HUES6 (cell line): ENCODE measurements around the gene FMNL2.

Experiments
- H3K27ac ChIP-seq: 2 replicates; pipeline ENCODE4 v1.7.0; 2013; ENCODE audit warnings: low read depth, mild to moderate bottlenecking, low read length, inconsistent platforms
- H3K27me3 ChIP-seq: 2 replicates; pipeline ENCODE4 v1.6.1; 2013; ENCODE audit warnings: low read length; ENCODE audit not compliant: control insufficient read depth, insufficient read depth
- H3K36me3 ChIP-seq: 2 replicates; pipeline ENCODE4 v1.6.1; 2013; ENCODE audit warnings: low read length; ENCODE audit not compliant: control insufficient read depth, insufficient read depth
- H3K4me1 ChIP-seq: 2 replicates; pipeline ENCODE4 v1.6.1; 2013; ENCODE audit warnings: low read length; ENCODE audit not compliant: control insufficient read depth, insufficient read depth
- H3K4me3 ChIP-seq: 2 replicates; pipeline ENCODE4 v1.5.1; 2013; ENCODE audit warnings: low read depth, low read length
- H3K9ac ChIP-seq: one replicate; pipeline ENCODE4 v1.6.1; 2013; ENCODE audit warnings: mild to moderate bottlenecking, low read length
- H3K9me3 ChIP-seq: 2 replicates; pipeline ENCODE4 v1.6.1; 2013; ENCODE audit warnings: low read depth, low read length; ENCODE audit not compliant: control insufficient read depth, insufficient read depth

FMNL2 gene

DNA sequence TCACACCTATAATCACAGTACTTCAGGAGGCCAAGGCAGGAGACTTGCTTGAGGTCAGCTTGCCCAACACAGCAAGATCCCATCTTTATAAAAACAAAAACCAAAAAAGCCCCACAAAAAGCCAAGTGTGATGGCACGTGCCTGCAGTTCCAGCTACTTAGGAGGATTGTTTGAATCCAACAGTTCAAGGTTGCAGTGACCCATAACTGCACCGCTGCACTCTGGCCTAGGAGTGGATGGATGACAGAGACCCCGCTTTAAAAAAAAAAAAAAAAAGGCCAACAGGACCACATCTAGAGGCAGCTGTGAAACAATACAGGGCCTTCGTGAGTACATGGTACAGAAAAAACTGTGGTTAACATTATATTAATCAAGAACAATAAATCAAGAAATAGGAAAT lies 326.1 kb downstream of the FMNL2 start:
- Histone ChIP-seq H3K9me3 (no peaks in the 10 kb centered on the region), H3K4me3 (no peak overlapping the region), H3K36me3 (peaks cover 97% of the 10 kb centered on the region)

DNA sequence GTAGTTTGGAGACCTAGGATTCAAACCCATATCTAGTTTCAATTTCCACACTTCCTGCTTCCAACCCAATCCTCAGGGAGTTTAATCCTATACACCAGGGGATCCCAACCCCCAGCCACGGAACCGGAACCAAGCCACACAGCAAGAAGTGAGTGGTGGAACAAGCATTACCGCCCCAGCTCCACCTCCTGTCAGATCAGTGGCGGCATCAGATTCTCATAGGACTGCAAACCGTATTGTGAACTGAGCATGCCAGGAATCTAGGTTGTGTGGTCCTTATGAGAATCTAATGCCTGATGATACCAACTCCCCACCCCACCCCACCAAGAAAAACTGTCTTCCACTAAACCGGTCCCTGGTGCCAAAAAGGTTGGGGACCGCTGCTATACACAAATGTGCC lies 329.8 kb downstream of the FMNL2 start:
- H3K27me3 ChIP-seq = no peaks in the 10 kb centered on the region
- no peak overlapping the region for H3K9ac ChIP-seq
- H3K9me3 ChIP-seq = no peaks in the 10 kb centered on the region
- H3K4me3 ChIP-seq = no peak overlapping the region
- peaks cover 98% of the 10 kb centered on the region for H3K36me3 ChIP-seq
- no peak overlapping the region for H3K27ac ChIP-seq
- no peaks in the 10 kb centered on the region for H3K4me1 ChIP-seq

More for the DNA sequence above, 326.1 kb downstream of the FMNL2 start:
- Histone ChIP-seq H3K4me1 (no peaks in the 10 kb centered on the region), H3K9ac (no peak overlapping the region), H3K27ac (no peak overlapping the region), H3K27me3 (no peaks in the 10 kb centered on the region)

DNA sequence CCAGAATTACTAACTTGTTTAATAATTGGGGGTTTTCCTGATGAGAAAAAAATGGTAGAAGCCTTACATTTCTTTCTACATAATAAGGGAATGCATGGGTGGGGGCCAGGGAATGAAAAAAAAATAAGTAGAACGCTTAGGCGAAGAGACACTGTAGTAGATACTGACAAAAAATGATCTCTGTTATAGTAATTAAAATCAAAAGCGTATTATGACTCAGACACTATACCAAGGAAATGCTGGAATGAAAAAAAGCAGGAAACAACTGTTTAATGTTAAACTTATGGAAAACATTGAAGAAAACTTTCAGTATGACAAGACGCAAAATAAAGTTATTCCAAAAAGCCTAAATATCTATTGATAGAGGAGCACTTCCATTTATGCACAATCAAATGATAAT lies 339.4 kb downstream of the FMNL2 start:
- Histone ChIP-seq H3K9ac (no peak overlapping the region), H3K4me1 (no peaks in the 10 kb centered on the region), H3K4me3 (no peak overlapping the region), H3K27me3 (no peaks in the 10 kb centered on the region), H3K36me3 (peaks cover 100% of the 10 kb centered on the region), H3K9me3 (no peaks in the 10 kb centered on the region), H3K27ac (no peak overlapping the region)

DNA sequence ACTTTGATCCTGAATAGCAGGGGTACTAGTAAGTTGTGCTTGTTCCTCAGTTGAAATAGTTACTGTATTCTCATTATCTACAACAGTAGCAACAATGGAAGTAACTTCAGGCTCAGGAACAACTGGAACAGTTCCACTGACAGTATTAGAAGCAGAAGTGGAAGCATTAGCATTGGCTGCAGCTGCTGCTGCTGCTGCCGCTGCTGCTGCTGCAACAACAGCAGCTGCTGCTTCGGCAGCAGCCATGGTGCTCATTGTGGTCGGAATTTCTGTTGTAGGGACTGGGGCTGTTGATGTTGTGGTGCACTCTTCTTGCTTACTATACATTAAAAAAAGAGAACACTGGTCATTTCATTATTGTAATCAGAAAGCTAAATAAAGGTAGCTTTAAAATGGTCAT lies 341.5 kb downstream of the FMNL2 start:
- no peak overlapping the region for H3K4me3 ChIP-seq

DNA sequence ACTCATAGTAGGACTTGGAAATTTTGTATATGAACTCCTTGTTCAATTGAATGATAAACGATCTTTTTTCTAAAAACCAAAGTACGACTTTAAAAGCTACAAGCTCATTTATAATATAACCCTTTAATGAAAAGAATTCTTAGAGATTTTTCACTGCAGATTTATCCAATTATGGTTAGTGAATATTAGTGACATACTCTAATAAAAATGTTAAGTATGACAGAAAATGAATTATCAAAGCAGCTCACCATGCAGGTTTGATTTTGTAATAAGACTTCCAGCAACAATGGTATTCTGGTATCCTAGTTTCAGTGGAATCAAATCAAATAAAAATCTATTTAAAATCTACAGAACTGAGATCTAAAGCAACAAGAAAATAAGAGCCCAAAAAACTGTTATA lies 343.8 kb downstream of the FMNL2 start:
- H3K27ac ChIP-seq = no peak overlapping the region
- H3K36me3 ChIP-seq = peaks cover 95% of the 10 kb centered on the region

More for the DNA sequence above, 341.5 kb downstream of the FMNL2 start:
- Histone ChIP-seq H3K27me3 (no peaks in the 10 kb centered on the region), H3K4me1 (no peaks in the 10 kb centered on the region), H3K36me3 (peaks cover 98% of the 10 kb centered on the region), H3K9ac (no peak overlapping the region), H3K27ac (no peak overlapping the region), H3K9me3 (no peaks in the 10 kb centered on the region)

DNA sequence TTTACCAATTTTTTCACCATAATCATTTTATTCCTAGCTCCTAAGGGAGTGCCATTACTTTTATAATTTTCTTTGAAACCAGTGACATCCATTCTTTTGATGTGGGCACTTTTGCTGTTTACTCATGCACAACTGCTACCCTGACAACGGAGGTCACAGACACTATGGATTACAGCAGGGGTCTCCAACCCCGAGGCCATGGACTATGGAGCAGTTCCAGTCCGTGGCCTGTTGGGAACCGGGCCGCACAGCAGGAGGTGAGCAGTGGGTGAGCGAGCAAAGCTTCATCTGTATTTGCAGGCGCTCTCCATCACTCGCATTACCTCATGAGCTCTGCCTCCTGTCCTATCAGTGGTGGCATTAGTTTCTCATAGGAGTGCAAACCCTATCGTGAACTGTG lies 347.7 kb downstream of the FMNL2 start:
- no peaks in the 10 kb centered on the region; the same call in 1 of the 2 replicates for H3K9me3 ChIP-seq
- H3K27me3 ChIP-seq = no peaks in the 10 kb centered on the region
- H3K9ac ChIP-seq = no peak overlapping the region
- no peak overlapping the region for H3K4me3 ChIP-seq
- H3K27ac ChIP-seq = no peak overlapping the region
- no peaks in the 10 kb centered on the region for H3K4me1 ChIP-seq
- H3K36me3 ChIP-seq = peaks cover 82% of the 10 kb centered on the region

More for the DNA sequence above, 343.8 kb downstream of the FMNL2 start:
- Histone ChIP-seq H3K4me1 (no peaks in the 10 kb centered on the region), H3K27me3 (no peaks in the 10 kb centered on the region), H3K4me3 (no peak overlapping the region), H3K9me3 (no peaks in the 10 kb centered on the region; the same call in 1 of the 2 replicates), H3K9ac (no peak overlapping the region)

DNA sequence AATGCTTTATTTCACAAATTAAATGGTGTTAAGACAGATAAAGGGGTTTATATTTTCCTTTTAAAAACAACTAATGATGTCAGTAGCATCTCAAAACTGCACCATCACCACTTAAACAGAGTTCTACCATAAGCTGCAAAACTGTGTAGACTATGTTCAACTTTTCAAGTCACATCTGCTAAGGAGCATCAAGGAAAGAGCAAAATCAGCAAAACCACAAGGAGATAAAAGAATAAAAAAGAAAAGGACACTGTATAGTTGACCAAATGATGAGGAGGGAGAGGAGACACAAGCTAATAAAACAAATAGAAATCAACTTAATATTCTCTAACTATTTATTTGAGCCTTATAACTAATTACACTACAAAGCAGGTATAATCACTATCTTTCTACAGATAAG lies 348.4 kb downstream of the FMNL2 start:
- peaks cover 81% of the 10 kb centered on the region for H3K36me3 ChIP-seq

DNA sequence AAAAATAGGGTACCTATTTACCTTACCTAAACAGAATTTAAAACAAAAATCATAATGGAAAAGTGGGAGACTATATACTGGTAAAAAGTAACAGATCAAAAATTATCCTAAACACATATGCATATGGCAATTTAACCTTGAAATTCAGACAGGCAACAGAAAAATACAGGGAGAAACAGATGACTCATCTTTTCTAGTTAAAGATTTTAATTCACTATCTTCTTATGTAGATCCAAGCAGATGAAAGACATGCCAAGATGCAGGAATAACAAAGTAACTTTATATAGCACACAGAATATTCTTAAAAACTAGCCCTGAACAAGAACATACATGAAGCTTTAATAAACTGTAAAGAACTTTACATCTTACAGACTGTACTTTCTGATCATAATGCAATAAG lies 351.3 kb downstream of the FMNL2 start:
- peaks cover 69% of the 10 kb centered on the region for H3K36me3 ChIP-seq
- H3K27ac ChIP-seq = no peak overlapping the region
- H3K4me3 ChIP-seq = no peak overlapping the region

More for the DNA sequence above, 348.4 kb downstream of the FMNL2 start:
- H3K4me1 ChIP-seq = no peaks in the 10 kb centered on the region
- no peaks in the 10 kb centered on the region; the same call in 1 of the 2 replicates for H3K9me3 ChIP-seq
- no peak overlapping the region for H3K27ac ChIP-seq
- no peak overlapping the region for H3K9ac ChIP-seq
- H3K27me3 ChIP-seq = no peaks in the 10 kb centered on the region
- H3K4me3 ChIP-seq = no peak overlapping the region

DNA sequence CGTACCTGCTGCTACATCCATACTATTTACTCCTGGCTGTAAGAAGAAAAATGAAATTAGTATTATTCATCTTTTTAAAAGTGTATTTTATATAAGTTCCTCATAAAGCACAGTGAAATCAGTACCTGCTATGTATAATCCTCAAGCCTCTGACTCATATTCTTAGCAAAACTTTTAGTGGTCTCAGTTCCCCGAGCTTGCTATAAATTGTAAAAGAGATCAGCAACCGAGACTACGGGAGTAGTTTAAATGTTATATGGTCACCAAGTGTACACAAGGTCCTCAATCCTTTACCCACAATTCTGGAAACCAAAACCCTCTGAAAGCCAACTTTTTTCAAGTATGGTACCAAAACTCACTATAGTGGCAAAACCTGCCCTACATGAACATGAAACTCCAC lies 358.1 kb downstream of the FMNL2 start:
- H3K4me3 ChIP-seq = no peak overlapping the region
- no peak overlapping the region for H3K27ac ChIP-seq
- no peaks in the 10 kb centered on the region for H3K4me1 ChIP-seq

More for the DNA sequence above, 351.3 kb downstream of the FMNL2 start:
- Histone ChIP-seq H3K9ac (no peak overlapping the region), H3K27me3 (no peaks in the 10 kb centered on the region), H3K4me1 (no peaks in the 10 kb centered on the region), H3K9me3 (no peaks in the 10 kb centered on the region; the same call in 1 of the 2 replicates)

DNA sequence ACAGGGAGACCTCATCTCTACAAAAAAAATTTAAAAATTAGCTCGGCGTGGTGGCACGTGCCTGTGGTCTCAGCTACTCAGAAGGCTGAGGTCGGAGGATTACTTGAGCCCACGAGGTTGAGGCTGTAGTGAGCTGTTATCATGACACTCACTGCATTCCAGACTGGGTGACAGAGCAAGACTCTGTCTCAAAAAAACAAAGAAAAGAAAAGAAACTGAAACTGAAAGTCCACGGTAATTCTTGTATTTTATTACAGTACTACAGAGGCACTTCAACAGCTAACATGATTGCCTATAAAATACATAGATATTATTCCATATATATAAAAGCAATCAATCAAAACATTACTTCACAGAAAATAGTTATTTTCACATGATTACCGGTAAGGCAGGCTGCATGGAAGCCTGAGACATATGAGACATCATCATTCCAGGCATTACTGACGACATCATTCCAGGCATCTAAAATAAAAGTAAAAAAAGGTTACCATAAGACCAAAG lies 359.2 kb downstream of the FMNL2 start:
- no peak overlapping the region for H3K9ac ChIP-seq
- H3K27ac ChIP-seq = peak overlapping the region; percentile 47; the same call in 1 of the 2 replicates
- H3K4me1 ChIP-seq = no peaks in the 10 kb centered on the region
- no peaks in the 10 kb centered on the region for H3K9me3 ChIP-seq
- H3K36me3 ChIP-seq = peaks cover 44% of the 10 kb centered on the region
- H3K4me3 ChIP-seq = no peak overlapping the region
- H3K27me3 ChIP-seq = no peaks in the 10 kb centered on the region

More for the DNA sequence above, 358.1 kb downstream of the FMNL2 start:
- H3K9ac ChIP-seq = no peak overlapping the region
- peaks cover 48% of the 10 kb centered on the region for H3K36me3 ChIP-seq
- H3K27me3 ChIP-seq = no peaks in the 10 kb centered on the region
- no peaks in the 10 kb centered on the region for H3K9me3 ChIP-seq

DNA sequence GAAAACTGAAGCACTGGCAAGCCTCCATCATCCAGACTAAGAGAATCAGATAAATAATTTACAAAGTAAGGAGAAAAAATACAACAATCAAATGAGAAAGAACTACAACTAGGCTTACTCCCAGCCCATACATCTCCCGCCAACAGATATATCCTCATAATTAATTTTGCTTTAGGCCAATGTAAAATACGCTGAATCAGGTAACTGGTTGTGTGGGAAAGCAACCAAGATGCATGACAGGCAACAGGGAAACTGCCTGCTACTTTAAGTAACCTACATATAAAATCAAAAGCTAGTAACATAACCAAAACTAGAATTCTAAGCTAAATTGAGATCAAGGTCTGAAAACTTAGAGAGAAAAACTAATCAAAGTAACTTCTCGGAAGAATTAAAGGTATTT lies 360.8 kb downstream of the FMNL2 start:
- H3K9me3 ChIP-seq = no peaks in the 10 kb centered on the region
- peaks cover 43% of the 10 kb centered on the region for H3K36me3 ChIP-seq

More for the DNA sequence above, 360.8 kb downstream of the FMNL2 start:
- Histone ChIP-seq H3K4me1 (no peaks in the 10 kb centered on the region), H3K9ac (no peak overlapping the region), H3K4me3 (no peak overlapping the region), H3K27me3 (no peaks in the 10 kb centered on the region), H3K27ac (no peak overlapping the region)
